ENCODE data around the gene PTPRN2.

The PTPRN2 gene

GRCh38 chr7:157615101-157615817, 972.4 kb downstream of the PTPRN2 start:
- DNase-seq (ENCODE audit: insufficient read length, low spot score) (no peak), FAIRE-seq (no peak)

- FAIRE-seq = no peak
- no peak for DNase-seq (ENCODE audit: insufficient read length, low spot score)
These were observed 973.1 kb downstream of the PTPRN2 start for GRCh38 chr7:157614457-157615020.

GRCh38 chr7:157613575-157614322, 973.9 kb downstream of the PTPRN2 start:
- no peak for FAIRE-seq

GRCh38 chr7:157612664-157613561, 974.7 kb downstream of the PTPRN2 start:
- DNase-seq (ENCODE audit: insufficient read length, low spot score) = no peak
- no peak for FAIRE-seq

More at GRCh38 chr7:157613575-157614322, 973.9 kb downstream of the PTPRN2 start:
- no peak for DNase-seq (ENCODE audit: insufficient read length, low spot score)

- FAIRE-seq = no peak
- DNase-seq (ENCODE audit: insufficient read length, low spot score) = no peak
These were observed 975.5 kb downstream of the PTPRN2 start for GRCh38 chr7:157612009-157612663.

GRCh38 chr7:157611341-157611740, 976.3 kb downstream of the PTPRN2 start:
- no peak for DNase-seq (ENCODE audit: insufficient read length, low spot score)

GRCh38 chr7:157610671-157611295, 976.8 kb downstream of the PTPRN2 start:
- no peak for FAIRE-seq

More at GRCh38 chr7:157611341-157611740, 976.3 kb downstream of the PTPRN2 start:
- FAIRE-seq = no peak

GRCh38 chr7:157609932-157610640, 977.5 kb downstream of the PTPRN2 start:
- FAIRE-seq (no peak), DNase-seq (ENCODE audit: insufficient read length, low spot score) (no peak)

More at GRCh38 chr7:157610671-157611295, 976.8 kb downstream of the PTPRN2 start:
- DNase-seq (ENCODE audit: insufficient read length, low spot score) = no peak

GRCh38 chr7:157609516-157609915, 978.1 kb downstream of the PTPRN2 start:
- DNase-seq (ENCODE audit: insufficient read length, low spot score) (no peak), FAIRE-seq (no peak)

- no peak for DNase-seq (ENCODE audit: insufficient read length, low spot score)
- no peak for FAIRE-seq
These were observed 980.4 kb downstream of the PTPRN2 start for GRCh38 chr7:157607218-157607617.

- FAIRE-seq = no peak
- no peak for DNase-seq (ENCODE audit: insufficient read length, low spot score)
These were observed 981.5 kb downstream of the PTPRN2 start for GRCh38 chr7:157606140-157606539.

GRCh38 chr7:157605638-157606037, 982.0 kb downstream of the PTPRN2 start:
- DNase-seq (ENCODE audit: insufficient read length, low spot score) = no peak
- no peak for FAIRE-seq

GRCh38 chr7:157604661-157605381, 982.8 kb downstream of the PTPRN2 start:
- FAIRE-seq (no peak), DNase-seq (ENCODE audit: insufficient read length, low spot score) (no peak)

GRCh38 chr7:157603716-157604115, 983.9 kb downstream of the PTPRN2 start:
- no peak for FAIRE-seq

GRCh38 chr7:157603005-157603404, 984.6 kb downstream of the PTPRN2 start:
- FAIRE-seq = no peak

More at GRCh38 chr7:157603716-157604115, 983.9 kb downstream of the PTPRN2 start:
- no peak for DNase-seq (ENCODE audit: insufficient read length, low spot score)

GRCh38 chr7:157602581-157602980, 985.0 kb downstream of the PTPRN2 start:
- no peak for FAIRE-seq

More at GRCh38 chr7:157603005-157603404, 984.6 kb downstream of the PTPRN2 start:
- no peak for DNase-seq (ENCODE audit: insufficient read length, low spot score)

GRCh38 chr7:157602156-157602555, 985.5 kb downstream of the PTPRN2 start:
- FAIRE-seq (no peak), DNase-seq (ENCODE audit: insufficient read length, low spot score) (no peak)

More at GRCh38 chr7:157602581-157602980, 985.0 kb downstream of the PTPRN2 start:
- no peak for DNase-seq (ENCODE audit: insufficient read length, low spot score)

GRCh38 chr7:157601530-157601929, 986.1 kb downstream of the PTPRN2 start:
- FAIRE-seq (no peak), DNase-seq (ENCODE audit: insufficient read length, low spot score) (no peak)
